WTC11 (cell line): ENCODE data around the gene FASTKD3. TPM values are rescaled to one million over a fixed set of nuclear protein-coding genes. Genes with fewer than 3 reads are reported as not detected.

Experiments
- ATAC-seq: fragments of 200-7000 bp; cut with Tn5 transposase; 2 replicates; pipeline ENCODE4 v1.10.0; 2021; ENCODE audit warnings: mild to moderate bottlenecking, moderate library complexity
- CTCF ChIA-PET: fragments of 300-600 bp; sonication (Branson Sonifier 250); formaldehyde crosslinking; loops from one replicate; lab custom pipeline; 2021; ENCODE audit warnings: antibody characterized with exemption; lab: Charles Lee
- POLR2A ChIA-PET: fragments of 350-600 bp; sonication (Branson Sonifier 250); formaldehyde crosslinking; loops from one replicate; lab custom pipeline; 2021; ENCODE audit warnings: antibody characterized with exemption; lab: Charles Lee
- DNase-seq: peaks from one replicate; pipeline ENCODE4 v3.0.0; 2021; ENCODE audit warnings: low spot score
- H3K27ac Mint-ChIP-seq: 2 replicates; pipeline ENCODE4 v1.8.0; 2021; ENCODE audit warnings: mixed read lengths
- H3K27me3 Mint-ChIP-seq: 2 replicates; pipeline ENCODE4 v1.8.0; 2021; ENCODE audit warnings: low read depth, mild to moderate bottlenecking, moderate library complexity, mixed read lengths
- H3K36me3 Mint-ChIP-seq: 2 replicates; pipeline ENCODE4 v1.8.0; 2021; ENCODE audit warnings: mixed read lengths
- H3K4me1 Mint-ChIP-seq: 2 replicates; pipeline ENCODE4 v1.8.0; 2022; ENCODE audit warnings: mixed read lengths
- H3K4me3 Mint-ChIP-seq: 2 replicates; pipeline ENCODE4 v1.8.0; 2021; ENCODE audit warnings: mild to moderate bottlenecking, moderate library complexity, mixed read lengths
- H3K9me3 Mint-ChIP-seq: 2 replicates; pipeline ENCODE4 v1.8.0; 2021; ENCODE audit warnings: mixed read lengths
- CREM ChIP-seq: sonication (generic); formaldehyde crosslinking; IDR thresholded peaks from 2 replicates; pipeline ENCODE4 v1.8.1; 2022; ENCODE audit warnings: mild to moderate bottlenecking, missing genetic modification reagents, moderate library complexity
- FOXJ3 ChIP-seq: sonication (generic); formaldehyde crosslinking; IDR thresholded peaks from 2 replicates; pipeline ENCODE4 v1.9.0; 2021; ENCODE audit warnings: missing genetic modification reagents, mild to moderate bottlenecking, borderline replicate concordance
- JAZF1 ChIP-seq: fragments of 250-450 bp; sonication (Bioruptor Pico); IDR thresholded peaks from 2 replicates; pipeline ENCODE4 v1.9.0; 2021; ENCODE audit warnings: moderate library complexity, mild to moderate bottlenecking, inconsistent platforms
- MXD4 ChIP-seq: fragments of 250-450 bp; sonication (Bioruptor Pico); IDR thresholded peaks from 2 replicates; pipeline ENCODE4 v1.8.0; 2021; ENCODE audit warnings: mild to moderate bottlenecking, moderate library complexity, borderline replicate concordance
- NFATC4 ChIP-seq: fragments of 250-450 bp; sonication (Bioruptor Pico); IDR thresholded peaks from 2 replicates; pipeline ENCODE4 v1.9.0; 2021; ENCODE audit warnings: mild to moderate bottlenecking
- NFYB ChIP-seq: sonication (generic); formaldehyde crosslinking; conservative IDR thresholded peaks from 2 replicates; pipeline ENCODE4 v1.8.0; 2022; ENCODE audit warnings: low read depth, missing genetic modification reagents
- SP1 ChIP-seq: sonication (generic); formaldehyde crosslinking; conservative IDR thresholded peaks from 2 replicates; pipeline ENCODE4 v1.8.1; 2022; ENCODE audit warnings: missing genetic modification reagents
- TEAD4 ChIP-seq: sonication (generic); formaldehyde crosslinking; IDR thresholded peaks from 2 replicates; pipeline ENCODE4 v1.8.0; 2022; ENCODE audit warnings: mild to moderate bottlenecking, missing genetic modification reagents
- ZNF423 ChIP-seq: fragments of 250-450 bp; sonication (Bioruptor Pico); IDR thresholded peaks from 2 replicates; pipeline ENCODE4 v2.1.2; 2022; ENCODE audit warnings: mild to moderate bottlenecking, moderate library complexity
- ZNF671 ChIP-seq: fragments of 250-450 bp; sonication (Bioruptor Pico); IDR thresholded peaks from 2 replicates; pipeline ENCODE4 v1.8.0; 2021; ENCODE audit warnings: mild to moderate bottlenecking
- total RNA-seq: library from RNA; stranded (reverse); gene quantifications from 3 replicates; pipeline ENCODE4 v1.2.3, GENCODE V29; 2021
- TF ChIP-seq, protein P1 (sequence below): sonication (generic); formaldehyde crosslinking; IDR thresholded peaks from 2 replicates; pipeline ENCODE4 v1.8.1; 2022; ENCODE audit warnings: low read depth, missing genetic modification reagents, borderline replicate concordance
- TF ChIP-seq, protein P2 (sequence below): sonication (generic); formaldehyde crosslinking; IDR thresholded peaks from 2 replicates; pipeline ENCODE4 v1.8.0; 2023; ENCODE audit warnings: missing genetic modification reagents, mild to moderate bottlenecking, borderline replicate concordance
- TF ChIP-seq, protein P3 (sequence below): sonication (generic); formaldehyde crosslinking; IDR thresholded peaks from 2 replicates; pipeline ENCODE4 v1.8.1; 2023; ENCODE audit warnings: mild to moderate bottlenecking, moderate library complexity, missing genetic modification reagents
- TF ChIP-seq, protein P4 (sequence below): fragments of 250-450 bp; sonication (Bioruptor Pico); IDR thresholded peaks from 2 replicates; pipeline ENCODE4 v1.9.0; 2021; ENCODE audit warnings: mild to moderate bottlenecking
- TF ChIP-seq, protein P5 (sequence below): sonication (generic); formaldehyde crosslinking; IDR thresholded peaks from 2 replicates; pipeline ENCODE4 v1.8.0; 2022; ENCODE audit warnings: missing genetic modification reagents

The FASTKD3 gene
- total RNA-seq, 1 experiment from 2014 or later = 8.7 TPM

DNA sequence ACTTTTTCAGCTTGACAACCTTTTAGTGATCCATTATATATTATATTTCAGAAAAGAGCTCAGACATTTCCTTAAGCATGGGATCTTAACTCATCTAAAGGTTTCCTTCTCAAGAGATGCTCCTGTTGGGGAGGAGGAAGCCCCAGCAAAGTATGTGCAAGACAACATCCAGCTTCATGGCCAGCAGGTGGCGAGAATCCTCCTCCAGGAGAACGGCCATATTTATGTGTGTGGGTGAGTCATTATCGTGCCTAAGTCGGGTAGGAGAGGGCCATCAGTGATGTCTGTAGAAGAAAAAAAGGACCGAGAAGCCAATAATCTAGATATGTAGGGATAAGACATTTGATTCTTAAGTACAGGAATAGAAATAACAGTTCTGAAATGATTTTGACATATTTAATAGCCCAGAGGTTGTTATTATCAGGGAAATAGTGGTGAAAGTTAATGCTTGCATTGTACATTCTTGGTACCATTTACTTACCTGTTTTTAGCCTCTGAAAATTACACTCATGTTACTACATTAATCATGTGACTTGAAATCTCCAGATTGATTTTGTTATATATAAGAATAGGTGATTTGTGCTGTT lies 28.3 kb upstream of the FASTKD3 start:
- TF ChIP-seq, protein P1, sequence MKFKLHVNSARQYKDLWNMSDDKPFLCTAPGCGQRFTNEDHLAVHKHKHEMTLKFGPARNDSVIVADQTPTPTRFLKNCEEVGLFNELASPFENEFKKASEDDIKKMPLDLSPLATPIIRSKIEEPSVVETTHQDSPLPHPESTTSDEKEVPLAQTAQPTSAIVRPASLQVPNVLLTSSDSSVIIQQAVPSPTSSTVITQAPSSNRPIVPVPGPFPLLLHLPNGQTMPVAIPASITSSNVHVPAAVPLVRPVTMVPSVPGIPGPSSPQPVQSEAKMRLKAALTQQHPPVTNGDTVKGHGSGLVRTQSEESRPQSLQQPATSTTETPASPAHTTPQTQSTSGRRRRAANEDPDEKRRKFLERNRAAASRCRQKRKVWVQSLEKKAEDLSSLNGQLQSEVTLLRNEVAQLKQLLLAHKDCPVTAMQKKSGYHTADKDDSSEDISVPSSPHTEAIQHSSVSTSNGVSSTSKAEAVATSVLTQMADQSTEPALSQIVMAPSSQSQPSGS (CRISPR knock-in tag) = no peak
- TF ChIP-seq, protein P2, sequence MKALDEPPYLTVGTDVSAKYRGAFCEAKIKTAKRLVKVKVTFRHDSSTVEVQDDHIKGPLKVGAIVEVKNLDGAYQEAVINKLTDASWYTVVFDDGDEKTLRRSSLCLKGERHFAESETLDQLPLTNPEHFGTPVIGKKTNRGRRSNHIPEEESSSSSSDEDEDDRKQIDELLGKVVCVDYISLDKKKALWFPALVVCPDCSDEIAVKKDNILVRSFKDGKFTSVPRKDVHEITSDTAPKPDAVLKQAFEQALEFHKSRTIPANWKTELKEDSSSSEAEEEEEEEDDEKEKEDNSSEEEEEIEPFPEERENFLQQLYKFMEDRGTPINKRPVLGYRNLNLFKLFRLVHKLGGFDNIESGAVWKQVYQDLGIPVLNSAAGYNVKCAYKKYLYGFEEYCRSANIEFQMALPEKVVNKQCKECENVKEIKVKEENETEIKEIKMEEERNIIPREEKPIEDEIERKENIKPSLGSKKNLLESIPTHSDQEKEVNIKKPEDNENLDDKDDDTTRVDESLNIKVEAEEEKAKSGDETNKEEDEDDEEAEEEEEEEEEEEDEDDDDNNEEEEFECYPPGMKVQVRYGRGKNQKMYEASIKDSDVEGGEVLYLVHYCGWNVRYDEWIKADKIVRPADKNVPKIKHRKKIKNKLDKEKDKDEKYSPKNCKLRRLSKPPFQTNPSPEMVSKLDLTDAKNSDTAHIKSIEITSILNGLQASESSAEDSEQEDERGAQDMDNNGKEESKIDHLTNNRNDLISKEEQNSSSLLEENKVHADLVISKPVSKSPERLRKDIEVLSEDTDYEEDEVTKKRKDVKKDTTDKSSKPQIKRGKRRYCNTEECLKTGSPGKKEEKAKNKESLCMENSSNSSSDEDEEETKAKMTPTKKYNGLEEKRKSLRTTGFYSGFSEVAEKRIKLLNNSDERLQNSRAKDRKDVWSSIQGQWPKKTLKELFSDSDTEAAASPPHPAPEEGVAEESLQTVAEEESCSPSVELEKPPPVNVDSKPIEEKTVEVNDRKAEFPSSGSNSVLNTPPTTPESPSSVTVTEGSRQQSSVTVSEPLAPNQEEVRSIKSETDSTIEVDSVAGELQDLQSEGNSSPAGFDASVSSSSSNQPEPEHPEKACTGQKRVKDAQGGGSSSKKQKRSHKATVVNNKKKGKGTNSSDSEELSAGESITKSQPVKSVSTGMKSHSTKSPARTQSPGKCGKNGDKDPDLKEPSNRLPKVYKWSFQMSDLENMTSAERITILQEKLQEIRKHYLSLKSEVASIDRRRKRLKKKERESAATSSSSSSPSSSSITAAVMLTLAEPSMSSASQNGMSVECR = no peak
- TF ChIP-seq JAZF1 (CRISPR knock-in tag) (no peak), MXD4 (no peak), ZNF423 (CRISPR knock-in tag) (no peak), CREM (CRISPR knock-in tag) (no peak), NFATC4 (CRISPR knock-in tag) (no peak), NFYB (CRISPR knock-in tag) (no peak), ZNF671 (CRISPR knock-in tag) (no peak), FOXJ3 (CRISPR knock-in tag) (no peak), SP1 (CRISPR knock-in tag) (no peak), TEAD4 (CRISPR knock-in tag) (no peak)
- TF ChIP-seq, protein P3, sequence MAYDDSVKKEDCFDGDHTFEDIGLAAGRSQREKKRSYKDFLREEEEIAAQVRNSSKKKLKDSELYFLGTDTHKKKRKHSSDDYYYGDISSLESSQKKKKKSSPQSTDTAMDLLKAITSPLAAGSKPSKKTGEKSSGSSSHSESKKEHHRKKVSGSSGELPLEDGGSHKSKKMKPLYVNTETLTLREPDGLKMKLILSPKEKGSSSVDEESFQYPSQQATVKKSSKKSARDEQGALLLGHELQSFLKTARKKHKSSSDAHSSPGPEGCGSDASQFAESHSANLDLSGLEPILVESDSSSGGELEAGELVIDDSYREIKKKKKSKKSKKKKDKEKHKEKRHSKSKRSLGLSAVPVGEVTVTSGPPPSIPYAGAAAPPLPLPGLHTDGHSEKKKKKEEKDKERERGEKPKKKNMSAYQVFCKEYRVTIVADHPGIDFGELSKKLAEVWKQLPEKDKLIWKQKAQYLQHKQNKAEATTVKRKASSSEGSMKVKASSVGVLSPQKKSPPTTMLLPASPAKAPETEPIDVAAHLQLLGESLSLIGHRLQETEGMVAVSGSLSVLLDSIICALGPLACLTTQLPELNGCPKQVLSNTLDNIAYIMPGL (CRISPR knock-in tag) = no peak
- TF ChIP-seq, protein P4, sequence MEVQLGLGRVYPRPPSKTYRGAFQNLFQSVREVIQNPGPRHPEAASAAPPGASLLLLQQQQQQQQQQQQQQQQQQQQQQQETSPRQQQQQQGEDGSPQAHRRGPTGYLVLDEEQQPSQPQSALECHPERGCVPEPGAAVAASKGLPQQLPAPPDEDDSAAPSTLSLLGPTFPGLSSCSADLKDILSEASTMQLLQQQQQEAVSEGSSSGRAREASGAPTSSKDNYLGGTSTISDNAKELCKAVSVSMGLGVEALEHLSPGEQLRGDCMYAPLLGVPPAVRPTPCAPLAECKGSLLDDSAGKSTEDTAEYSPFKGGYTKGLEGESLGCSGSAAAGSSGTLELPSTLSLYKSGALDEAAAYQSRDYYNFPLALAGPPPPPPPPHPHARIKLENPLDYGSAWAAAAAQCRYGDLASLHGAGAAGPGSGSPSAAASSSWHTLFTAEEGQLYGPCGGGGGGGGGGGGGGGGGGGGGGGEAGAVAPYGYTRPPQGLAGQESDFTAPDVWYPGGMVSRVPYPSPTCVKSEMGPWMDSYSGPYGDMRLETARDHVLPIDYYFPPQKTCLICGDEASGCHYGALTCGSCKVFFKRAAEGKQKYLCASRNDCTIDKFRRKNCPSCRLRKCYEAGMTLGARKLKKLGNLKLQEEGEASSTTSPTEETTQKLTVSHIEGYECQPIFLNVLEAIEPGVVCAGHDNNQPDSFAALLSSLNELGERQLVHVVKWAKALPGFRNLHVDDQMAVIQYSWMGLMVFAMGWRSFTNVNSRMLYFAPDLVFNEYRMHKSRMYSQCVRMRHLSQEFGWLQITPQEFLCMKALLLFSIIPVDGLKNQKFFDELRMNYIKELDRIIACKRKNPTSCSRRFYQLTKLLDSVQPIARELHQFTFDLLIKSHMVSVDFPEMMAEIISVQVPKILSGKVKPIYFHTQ = no peak
- TF ChIP-seq, protein P5, sequence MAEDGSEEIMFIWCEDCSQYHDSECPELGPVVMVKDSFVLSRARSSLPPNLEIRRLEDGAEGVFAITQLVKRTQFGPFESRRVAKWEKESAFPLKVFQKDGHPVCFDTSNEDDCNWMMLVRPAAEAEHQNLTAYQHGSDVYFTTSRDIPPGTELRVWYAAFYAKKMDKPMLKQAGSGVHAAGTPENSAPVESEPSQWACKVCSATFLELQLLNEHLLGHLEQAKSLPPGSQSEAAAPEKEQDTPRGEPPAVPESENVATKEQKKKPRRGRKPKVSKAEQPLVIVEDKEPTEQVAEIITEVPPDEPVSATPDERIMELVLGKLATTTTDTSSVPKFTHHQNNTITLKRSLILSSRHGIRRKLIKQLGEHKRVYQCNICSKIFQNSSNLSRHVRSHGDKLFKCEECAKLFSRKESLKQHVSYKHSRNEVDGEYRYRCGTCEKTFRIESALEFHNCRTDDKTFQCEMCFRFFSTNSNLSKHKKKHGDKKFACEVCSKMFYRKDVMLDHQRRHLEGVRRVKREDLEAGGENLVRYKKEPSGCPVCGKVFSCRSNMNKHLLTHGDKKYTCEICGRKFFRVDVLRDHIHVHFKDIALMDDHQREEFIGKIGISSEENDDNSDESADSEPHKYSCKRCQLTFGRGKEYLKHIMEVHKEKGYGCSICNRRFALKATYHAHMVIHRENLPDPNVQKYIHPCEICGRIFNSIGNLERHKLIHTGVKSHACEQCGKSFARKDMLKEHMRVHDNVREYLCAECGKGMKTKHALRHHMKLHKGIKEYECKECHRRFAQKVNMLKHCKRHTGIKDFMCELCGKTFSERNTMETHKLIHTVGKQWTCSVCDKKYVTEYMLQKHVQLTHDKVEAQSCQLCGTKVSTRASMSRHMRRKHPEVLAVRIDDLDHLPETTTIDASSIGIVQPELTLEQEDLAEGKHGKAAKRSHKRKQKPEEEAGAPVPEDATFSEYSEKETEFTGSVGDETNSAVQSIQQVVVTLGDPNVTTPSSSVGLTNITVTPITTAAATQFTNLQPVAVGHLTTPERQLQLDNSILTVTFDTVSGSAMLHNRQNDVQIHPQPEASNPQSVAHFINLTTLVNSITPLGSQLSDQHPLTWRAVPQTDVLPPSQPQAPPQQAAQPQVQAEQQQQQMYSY (CRISPR knock-in tag) = no peak
- ATAC-seq (peak; percentile 90), DNase-seq (peak; percentile 58)
- ChIA-PET POLR2A (no interaction called here), CTCF (interaction anchor here (0.6 to 1.5 kb wide), 7 partner anchors 11 to 1328 kb away, joined by 3 to 6 read pairs (median 4); partner anchors contain the start of genes FASTKD3 and MTRR)
- Mint-ChIP-seq H3K4me1 (no peaks in the 10 kb centered on the region), H3K4me3 (no peak overlapping the region), H3K27me3 (no peaks in the 10 kb centered on the region), H3K27ac (no peak overlapping the region), H3K9me3 (no peaks in the 10 kb centered on the region), H3K36me3 (peaks cover 74% of the 10 kb centered on the region)
